ENCODE results near the gene PDZD2. TPM values are rescaled to one million over a fixed set of nuclear protein-coding genes. Genes with fewer than 3 reads are reported as not detected.

The PDZD2 gene
- total and polyA plus RNA-seq, 2 experiments from 2014 or later, result 8.3 to 16.9 TPM

DNA sequence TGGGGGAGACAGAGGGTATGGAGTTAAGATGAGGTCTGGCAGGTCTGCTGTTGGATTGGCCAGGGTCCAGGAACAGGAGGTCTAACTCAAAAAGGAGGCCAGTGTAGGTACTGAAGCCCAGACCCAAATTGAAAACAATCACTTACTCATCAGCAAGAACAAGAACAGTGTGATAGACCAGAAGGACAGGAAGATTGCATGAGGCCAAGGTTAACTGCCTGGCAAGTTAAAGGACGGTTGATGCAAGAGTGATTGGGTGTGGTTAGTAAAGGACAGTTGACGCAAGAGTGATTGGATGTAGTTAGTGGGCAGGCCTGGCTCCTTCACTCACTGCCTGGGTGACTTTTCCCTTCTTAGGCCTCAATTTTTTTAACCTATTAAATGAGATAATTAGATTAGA lies 132.6 kb downstream of the PDZD2 start:
- peaks cover 27% of the 10 kb centered on the region for H3K4me1 Mint-ChIP-seq
- no peak for ATAC-seq
- Histone ChIP-seq H3K27me3 (ENCODE audit: insufficient read depth) (no peaks in the 10 kb centered on the region), H2AFZ (no peak overlapping the region), H3K4me2 (no peak overlapping the region), H3K27ac (ENCODE audit: low read depth) (no peak overlapping the region), H3K36me3 (ENCODE audit: insufficient read depth) (no peaks in the 10 kb centered on the region; the same call in 1 of the 2 replicates), H3K4me3 (no peak overlapping the region), H3K4me1 (ENCODE audit: insufficient read depth) (peaks cover 15% of the 10 kb centered on the region), H3K79me2 (replicated peaks; ENCODE audit: insufficient read depth) (no peaks in the 10 kb centered on the region), H3K9me2 (ENCODE audit: insufficient read depth) (peaks cover 5% of the 10 kb centered on the region; the same call in 1 of the 2 replicates), H3F3A (replicated peaks; ENCODE audit: low read depth) (no peaks in the 10 kb centered on the region), H4K20me1 (replicated peaks; ENCODE audit: insufficient read depth) (no peaks in the 10 kb centered on the region)
- no peak for DNase-seq (ENCODE audit: low spot score)
- peaks cover 21% of the 10 kb centered on the region for H3K36me3 Mint-ChIP-seq (ENCODE audit: low read depth)
- H3K27ac Mint-ChIP-seq, result no peak overlapping the region
- no peak overlapping the region for H3K4me3 Mint-ChIP-seq
- TF ChIP-seq EZH2 (IDR thresholded peaks at IDR 0.05; ENCODE audit: low read depth, unreplicated experiment) (no peak), JUNB (IDR thresholded peaks at IDR 0.05; ENCODE audit: unreplicated experiment) (no peak), STAT1 (IDR thresholded peaks at IDR 0.05; ENCODE audit: unreplicated experiment) (no peak), EZH2phosphoT487 (IDR thresholded peaks at IDR 0.05; ENCODE audit: unreplicated experiment) (no peak), ZNF114 (CRISPR knock-in tag; IDR thresholded peaks at IDR 0.05) (no peak), CREB1 (CRISPR knock-in tag; IDR thresholded peaks at IDR 0.05; ENCODE audit: low read depth) (no peak), ZNF331 (CRISPR knock-in tag; IDR thresholded peaks at IDR 0.05; ENCODE audit: low read depth) (no peak), NANOG (IDR thresholded peaks at IDR 0.05; ENCODE audit: borderline replicate concordance) (no peak), POLR2AphosphoS5 (IDR thresholded peaks at IDR 0.05; ENCODE audit: low read depth) (no peak)
- TF ChIP-seq, protein P1, sequence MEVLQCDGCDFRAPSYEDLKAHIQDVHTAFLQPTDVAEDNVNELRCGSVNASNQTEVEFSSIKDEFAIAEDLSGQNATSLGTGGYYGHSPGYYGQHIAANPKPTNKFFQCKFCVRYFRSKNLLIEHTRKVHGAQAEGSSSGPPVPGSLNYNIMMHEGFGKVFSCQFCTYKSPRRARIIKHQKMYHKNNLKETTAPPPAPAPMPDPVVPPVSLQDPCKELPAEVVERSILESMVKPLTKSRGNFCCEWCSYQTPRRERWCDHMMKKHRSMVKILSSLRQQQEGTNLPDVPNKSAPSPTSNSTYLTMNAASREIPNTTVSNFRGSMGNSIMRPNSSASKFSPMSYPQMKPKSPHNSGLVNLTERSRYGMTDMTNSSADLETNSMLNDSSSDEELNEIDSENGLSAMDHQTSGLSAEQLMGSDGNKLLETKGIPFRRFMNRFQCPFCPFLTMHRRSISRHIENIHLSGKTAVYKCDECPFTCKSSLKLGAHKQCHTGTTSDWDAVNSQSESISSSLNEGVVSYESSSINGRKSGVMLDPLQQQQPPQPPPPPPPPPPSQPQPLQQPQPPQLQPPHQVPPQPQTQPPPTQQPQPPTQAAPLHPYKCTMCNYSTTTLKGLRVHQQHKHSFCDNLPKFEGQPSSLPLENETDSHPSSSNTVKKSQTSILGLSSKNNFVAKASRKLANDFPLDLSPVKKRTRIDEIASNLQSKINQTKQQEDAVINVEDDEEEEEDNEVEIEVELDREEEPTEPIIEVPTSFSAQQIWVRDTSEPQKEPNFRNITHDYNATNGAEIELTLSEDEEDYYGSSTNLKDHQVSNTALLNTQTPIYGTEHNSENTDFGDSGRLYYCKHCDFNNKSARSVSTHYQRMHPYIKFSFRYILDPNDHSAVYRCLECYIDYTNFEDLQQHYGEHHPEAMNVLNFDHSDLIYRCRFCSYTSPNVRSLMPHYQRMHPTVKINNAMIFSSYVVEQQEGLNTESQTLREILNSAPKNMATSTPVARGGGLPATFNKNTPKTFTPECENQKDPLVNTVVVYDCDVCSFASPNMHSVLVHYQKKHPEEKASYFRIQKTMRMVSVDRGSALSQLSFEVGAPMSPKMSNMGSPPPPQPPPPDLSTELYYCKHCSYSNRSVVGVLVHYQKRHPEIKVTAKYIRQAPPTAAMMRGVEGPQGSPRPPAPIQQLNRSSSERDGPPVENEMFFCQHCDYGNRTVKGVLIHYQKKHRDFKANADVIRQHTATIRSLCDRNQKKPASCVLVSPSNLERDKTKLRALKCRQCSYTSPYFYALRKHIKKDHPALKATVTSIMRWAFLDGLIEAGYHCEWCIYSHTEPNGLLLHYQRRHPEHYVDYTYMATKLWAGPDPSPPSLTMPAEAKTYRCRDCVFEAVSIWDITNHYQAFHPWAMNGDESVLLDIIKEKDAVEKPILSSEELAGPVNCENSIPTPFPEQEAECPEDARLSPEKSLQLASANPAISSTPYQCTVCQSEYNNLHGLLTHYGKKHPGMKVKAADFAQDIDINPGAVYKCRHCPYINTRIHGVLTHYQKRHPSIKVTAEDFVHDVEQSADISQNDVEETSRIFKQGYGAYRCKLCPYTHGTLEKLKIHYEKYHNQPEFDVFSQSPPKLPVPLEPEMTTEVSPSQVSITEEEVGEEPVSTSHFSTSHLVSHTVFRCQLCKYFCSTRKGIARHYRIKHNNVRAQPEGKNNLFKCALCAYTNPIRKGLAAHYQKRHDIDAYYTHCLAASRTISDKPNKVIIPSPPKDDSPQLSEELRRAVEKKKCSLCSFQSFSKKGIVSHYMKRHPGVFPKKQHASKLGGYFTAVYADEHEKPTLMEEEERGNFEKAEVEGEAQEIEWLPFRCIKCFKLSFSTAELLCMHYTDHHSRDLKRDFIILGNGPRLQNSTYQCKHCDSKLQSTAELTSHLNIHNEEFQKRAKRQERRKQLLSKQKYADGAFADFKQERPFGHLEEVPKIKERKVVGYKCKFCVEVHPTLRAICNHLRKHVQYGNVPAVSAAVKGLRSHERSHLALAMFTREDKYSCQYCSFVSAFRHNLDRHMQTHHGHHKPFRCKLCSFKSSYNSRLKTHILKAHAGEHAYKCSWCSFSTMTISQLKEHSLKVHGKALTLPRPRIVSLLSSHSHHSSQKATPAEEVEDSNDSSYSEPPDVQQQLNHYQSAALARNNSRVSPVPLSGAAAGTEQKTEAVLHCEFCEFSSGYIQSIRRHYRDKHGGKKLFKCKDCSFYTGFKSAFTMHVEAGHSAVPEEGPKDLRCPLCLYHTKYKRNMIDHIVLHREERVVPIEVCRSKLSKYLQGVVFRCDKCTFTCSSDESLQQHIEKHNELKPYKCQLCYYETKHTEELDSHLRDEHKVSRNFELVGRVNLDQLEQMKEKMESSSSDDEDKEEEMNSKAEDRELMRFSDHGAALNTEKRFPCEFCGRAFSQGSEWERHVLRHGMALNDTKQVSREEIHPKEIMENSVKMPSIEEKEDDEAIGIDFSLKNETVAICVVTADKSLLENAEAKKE (CRISPR knock-in tag; IDR thresholded peaks at IDR 0.05), result no peak
- TF ChIP-seq, protein P2, sequence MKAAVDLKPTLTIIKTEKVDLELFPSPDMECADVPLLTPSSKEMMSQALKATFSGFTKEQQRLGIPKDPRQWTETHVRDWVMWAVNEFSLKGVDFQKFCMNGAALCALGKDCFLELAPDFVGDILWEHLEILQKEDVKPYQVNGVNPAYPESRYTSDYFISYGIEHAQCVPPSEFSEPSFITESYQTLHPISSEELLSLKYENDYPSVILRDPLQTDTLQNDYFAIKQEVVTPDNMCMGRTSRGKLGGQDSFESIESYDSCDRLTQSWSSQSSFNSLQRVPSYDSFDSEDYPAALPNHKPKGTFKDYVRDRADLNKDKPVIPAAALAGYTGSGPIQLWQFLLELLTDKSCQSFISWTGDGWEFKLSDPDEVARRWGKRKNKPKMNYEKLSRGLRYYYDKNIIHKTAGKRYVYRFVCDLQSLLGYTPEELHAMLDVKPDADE (IDR thresholded peaks at IDR 0.05), result no peak
- TF ChIP-seq, protein P3, sequence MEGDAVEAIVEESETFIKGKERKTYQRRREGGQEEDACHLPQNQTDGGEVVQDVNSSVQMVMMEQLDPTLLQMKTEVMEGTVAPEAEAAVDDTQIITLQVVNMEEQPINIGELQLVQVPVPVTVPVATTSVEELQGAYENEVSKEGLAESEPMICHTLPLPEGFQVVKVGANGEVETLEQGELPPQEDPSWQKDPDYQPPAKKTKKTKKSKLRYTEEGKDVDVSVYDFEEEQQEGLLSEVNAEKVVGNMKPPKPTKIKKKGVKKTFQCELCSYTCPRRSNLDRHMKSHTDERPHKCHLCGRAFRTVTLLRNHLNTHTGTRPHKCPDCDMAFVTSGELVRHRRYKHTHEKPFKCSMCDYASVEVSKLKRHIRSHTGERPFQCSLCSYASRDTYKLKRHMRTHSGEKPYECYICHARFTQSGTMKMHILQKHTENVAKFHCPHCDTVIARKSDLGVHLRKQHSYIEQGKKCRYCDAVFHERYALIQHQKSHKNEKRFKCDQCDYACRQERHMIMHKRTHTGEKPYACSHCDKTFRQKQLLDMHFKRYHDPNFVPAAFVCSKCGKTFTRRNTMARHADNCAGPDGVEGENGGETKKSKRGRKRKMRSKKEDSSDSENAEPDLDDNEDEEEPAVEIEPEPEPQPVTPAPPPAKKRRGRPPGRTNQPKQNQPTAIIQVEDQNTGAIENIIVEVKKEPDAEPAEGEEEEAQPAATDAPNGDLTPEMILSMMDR (conservative IDR thresholded peaks at IDR 0.05; ENCODE audit: low read depth in 2 of 2), result no peak
- TF ChIP-seq, protein P4, sequence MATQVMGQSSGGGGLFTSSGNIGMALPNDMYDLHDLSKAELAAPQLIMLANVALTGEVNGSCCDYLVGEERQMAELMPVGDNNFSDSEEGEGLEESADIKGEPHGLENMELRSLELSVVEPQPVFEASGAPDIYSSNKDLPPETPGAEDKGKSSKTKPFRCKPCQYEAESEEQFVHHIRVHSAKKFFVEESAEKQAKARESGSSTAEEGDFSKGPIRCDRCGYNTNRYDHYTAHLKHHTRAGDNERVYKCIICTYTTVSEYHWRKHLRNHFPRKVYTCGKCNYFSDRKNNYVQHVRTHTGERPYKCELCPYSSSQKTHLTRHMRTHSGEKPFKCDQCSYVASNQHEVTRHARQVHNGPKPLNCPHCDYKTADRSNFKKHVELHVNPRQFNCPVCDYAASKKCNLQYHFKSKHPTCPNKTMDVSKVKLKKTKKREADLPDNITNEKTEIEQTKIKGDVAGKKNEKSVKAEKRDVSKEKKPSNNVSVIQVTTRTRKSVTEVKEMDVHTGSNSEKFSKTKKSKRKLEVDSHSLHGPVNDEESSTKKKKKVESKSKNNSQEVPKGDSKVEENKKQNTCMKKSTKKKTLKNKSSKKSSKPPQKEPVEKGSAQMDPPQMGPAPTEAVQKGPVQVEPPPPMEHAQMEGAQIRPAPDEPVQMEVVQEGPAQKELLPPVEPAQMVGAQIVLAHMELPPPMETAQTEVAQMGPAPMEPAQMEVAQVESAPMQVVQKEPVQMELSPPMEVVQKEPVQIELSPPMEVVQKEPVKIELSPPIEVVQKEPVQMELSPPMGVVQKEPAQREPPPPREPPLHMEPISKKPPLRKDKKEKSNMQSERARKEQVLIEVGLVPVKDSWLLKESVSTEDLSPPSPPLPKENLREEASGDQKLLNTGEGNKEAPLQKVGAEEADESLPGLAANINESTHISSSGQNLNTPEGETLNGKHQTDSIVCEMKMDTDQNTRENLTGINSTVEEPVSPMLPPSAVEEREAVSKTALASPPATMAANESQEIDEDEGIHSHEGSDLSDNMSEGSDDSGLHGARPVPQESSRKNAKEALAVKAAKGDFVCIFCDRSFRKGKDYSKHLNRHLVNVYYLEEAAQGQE (IDR thresholded peaks at IDR 0.05; ENCODE audit: unreplicated experiment), result no peak
- H3K9me3 Mint-ChIP-seq, result peaks cover 35% of the 10 kb centered on the region
- peaks cover 2% of the 10 kb centered on the region for H3K27me3 Mint-ChIP-seq (ENCODE audit: insufficient read depth, low read depth, poor library complexity)

All from GM23338 (cell line).